H1 (cell line): ENCODE data around the gene CHST11.

ENCODE experiments used
- BRCA1 ChIP-seq: IDR thresholded peaks from 2 replicates; pipeline ENCODE4 v1.6.1; 2012; ENCODE audit warnings: low read depth, low read length, improper control_type of control experiment
- CEBPB ChIP-seq: IDR thresholded peaks from 2 replicates; pipeline ENCODE4 v1.6.1; 2012; ENCODE audit warnings: low read depth, low read length
- CTCF ChIP-seq, 3 experiments: IDR thresholded peaks; 1 replicate in 2 of 3; 2 replicates in 1 of 3; pipeline versions ENCODE4 v1.5.1 to v1.6.1; 2011; ENCODE audit warnings: low read length in 3 of 3, mild to moderate bottlenecking in 3 of 3, inconsistent platforms in 2 of 3, low read depth in 1 of 3, moderate library complexity in 1 of 3; ENCODE audit not compliant: insufficient read depth in 1 of 3; ENCODE audit errors: control extremely low read depth in 1 of 3
- EGR1 ChIP-seq: IDR thresholded peaks from 2 replicates; pipeline ENCODE4 v1.6.1; 2011; ENCODE audit warnings: low read depth, low read length, borderline replicate concordance
- EP300 ChIP-seq, 2 experiments: IDR thresholded peaks; 1 replicate in 1 of 2; 2 replicates in 1 of 2; pipeline ENCODE4 v1.6.1; 2011 to 2012; ENCODE audit warnings: low read depth in 2 of 2, low read length in 2 of 2, mild to moderate bottlenecking in 2 of 2, borderline replicate concordance in 1 of 2, inconsistent platforms in 1 of 2, moderate library complexity in 1 of 2
- MAX ChIP-seq: IDR thresholded peaks from 2 replicates; pipeline ENCODE4 v1.6.1; 2012; ENCODE audit warnings: inconsistent platforms
- SIN3A ChIP-seq, 2 experiments: IDR thresholded peaks in 1 of 2; conservative IDR thresholded peaks in 1 of 2; 2 replicates each; pipeline ENCODE4 v1.6.1; 2011 to 2012; ENCODE audit warnings: low read length in 2 of 2, improper control_type of control experiment in 1 of 2, low read depth in 1 of 2, mild to moderate bottlenecking in 1 of 2
- SP1 ChIP-seq: IDR thresholded peaks from 2 replicates; pipeline ENCODE4 v1.6.1; 2011; ENCODE audit warnings: low read depth, low read length
- SRF ChIP-seq: IDR thresholded peaks from 2 replicates; pipeline ENCODE4 v1.6.1; 2011; ENCODE audit warnings: mild to moderate bottlenecking, low read depth, low read length, moderate library complexity
- TCF12 ChIP-seq: IDR thresholded peaks from 2 replicates; pipeline ENCODE4 v1.6.1; 2011; ENCODE audit warnings: low read depth, mild to moderate bottlenecking, low read length

GRCh38 chr12:104503191-104503590, 46.4 kb downstream of the CHST11 start:
- TF ChIP-seq SP1: no peak
- no peak for TF ChIP-seq SRF
- no peak for TF ChIP-seq CTCF (IDR thresholded peaks at IDR 0.05; ENCODE audit: control extremely low read depth in 1 of 3, insufficient read depth in 1 of 3, low read depth in 1 of 3, low read length in 3 of 3)
- TF ChIP-seq TCF12: no peak
- no peak for TF ChIP-seq BRCA1
- TF ChIP-seq MAX: no peak
- no peak for TF ChIP-seq EGR1
- no peak for TF ChIP-seq EP300 (IDR thresholded peaks at IDR 0.05; ENCODE audit: borderline replicate concordance in 1 of 2, low read depth in 2 of 2, low read length in 2 of 2)
- TF ChIP-seq CEBPB: no peak
- no peak for TF ChIP-seq SIN3A (conservative IDR thresholded peaks at IDR 0.05 in 1 of 2, IDR thresholded peaks at IDR 0.05 in 1 of 2; ENCODE audit: low read depth in 1 of 2, low read length in 2 of 2)
